Thymus (tissue), 11 donors: ENCODE data around the gene CTNNA3. TPM values are rescaled to one million over a fixed set of nuclear protein-coding genes. Genes with fewer than 3 reads are reported as not detected.

ENCODE experiments used
- DNase-seq, 9 donors: peaks; one replicate each; pipeline ENCODE4 v3.0.0-alpha.2; 2013; ENCODE audit warnings: low spot score in 9 of 9, low read depth in 6 of 9, missing footprints in 1 of 9
- H3K27ac ChIP-seq, 2 donors: one replicate each; pipeline ENCODE4 v1.5.1; 2013; ENCODE audit warnings: control low read depth in 1 of 2, low read depth in 1 of 2, low read length in 1 of 2, mild to moderate bottlenecking in 1 of 2, moderate library complexity in 1 of 2
- H3K27me3 ChIP-seq, 2 donors: one replicate each; pipeline ENCODE4 v1.5.1; 2013; ENCODE audit warnings: low read length in 1 of 2; ENCODE audit not compliant: control insufficient read depth in 2 of 2, insufficient read depth in 1 of 2
- H3K36me3 ChIP-seq, 2 donors: one replicate each; pipeline ENCODE4 v1.5.1; 2013; ENCODE audit warnings: low read length in 1 of 2, mild to moderate bottlenecking in 1 of 2, moderate library complexity in 1 of 2; ENCODE audit not compliant: control insufficient read depth in 2 of 2, insufficient read depth in 2 of 2
- H3K4me1 ChIP-seq, 2 donors: one replicate each; pipeline ENCODE4 v1.5.1; 2013; ENCODE audit warnings: low read length in 2 of 2; ENCODE audit not compliant: control insufficient read depth in 2 of 2, insufficient read depth in 2 of 2
- H3K4me3 ChIP-seq, 2 donors: one replicate each; pipeline ENCODE4 v1.5.1; 2013; ENCODE audit warnings: low read length in 2 of 2, control low read depth in 1 of 2, mild to moderate bottlenecking in 1 of 2
- H3K9me3 ChIP-seq, 2 donors: one replicate each; pipeline ENCODE4 v1.5.1; 2013; ENCODE audit warnings: low read length in 1 of 2, mild to moderate bottlenecking in 1 of 2; ENCODE audit not compliant: control insufficient read depth in 2 of 2, insufficient read depth in 1 of 2
- WGBS: extraction: QIAGEN DNeasy Blood & Tissue Kit; methylation state at CpG from one replicate; pipeline ENCODE4 v1.1.7; 2013; 5-methylcytosine and 5-hydroxymethylcytosine counted together
- polyA plus RNA-seq: library from polyadenylated mRNA; stranded (reverse); fragments of 200-250 nt; gene quantifications from one replicate; pipeline ENCODE4 v1.2.3, GENCODE V29; 2013
- total RNA-seq: library from RNA; stranded (reverse); fragments of 120-200 nt; gene quantifications from one replicate; pipeline ENCODE4 v1.2.4, GENCODE V29; 2013
- donor health status: healthy.

CTNNA3 gene
- total and polyA plus RNA-seq, 2 donors, result 0.27 to 0.28 TPM

GRCh38 chr10:66813122-66813521 lies 882.9 kb downstream of the CTNNA3 start:
- no peak for DNase-seq
- Histone ChIP-seq H3K27ac (no peak overlapping the region), H3K4me3 (no peak overlapping the region), H3K27me3 (no peaks in the 10 kb centered on the region), H3K9me3 (no peaks in the 10 kb centered on the region), H3K4me1 (no peaks in the 10 kb centered on the region), H3K36me3 (no peaks in the 10 kb centered on the region)
- WGBS, result 87% methylated on average over 2 of the region's 2 CpGs

- H3K9me3 ChIP-seq, result no peaks in the 10 kb centered on the region
- 92% methylated on average over 4 of the region's 4 CpGs for WGBS
- H3K27ac ChIP-seq, result no peak overlapping the region
- no peaks in the 10 kb centered on the region for H3K4me1 ChIP-seq
- no peaks in the 10 kb centered on the region for H3K27me3 ChIP-seq
- DNase-seq, result no peak
- no peak overlapping the region for H3K4me3 ChIP-seq
- H3K36me3 ChIP-seq, result no peaks in the 10 kb centered on the region
Measured at GRCh38 chr10:66811211-66811610, 884.8 kb downstream of the CTNNA3 start.

- no peak overlapping the region for H3K27ac ChIP-seq
- H3K4me3 ChIP-seq, result no peak overlapping the region
- 96% methylated on average over 4 of the region's 4 CpGs for WGBS
- H3K4me1 ChIP-seq, result no peaks in the 10 kb centered on the region
- DNase-seq, result no peak
- no peaks in the 10 kb centered on the region for H3K36me3 ChIP-seq
- H3K27me3 ChIP-seq, result no peaks in the 10 kb centered on the region
- H3K9me3 ChIP-seq, result no peaks in the 10 kb centered on the region
Measured at GRCh38 chr10:66809402-66809801, 886.6 kb downstream of the CTNNA3 start.

GRCh38 chr10:66805612-66806011 lies 890.4 kb downstream of the CTNNA3 start:
- Histone ChIP-seq H3K9me3 (no peaks in the 10 kb centered on the region), H3K27ac (no peak overlapping the region), H3K4me3 (no peak overlapping the region), H3K36me3 (no peaks in the 10 kb centered on the region), H3K27me3 (no peaks in the 10 kb centered on the region), H3K4me1 (no peaks in the 10 kb centered on the region)
- 97% methylated on average over 1 of the region's 1 CpG for WGBS
- no peak for DNase-seq

- Histone ChIP-seq H3K4me3 (no peak overlapping the region), H3K27ac (no peak overlapping the region), H3K36me3 (no peaks in the 10 kb centered on the region), H3K4me1 (no peaks in the 10 kb centered on the region), H3K9me3 (no peaks in the 10 kb centered on the region), H3K27me3 (no peaks in the 10 kb centered on the region)
- no peak for DNase-seq
- 89% methylated on average over 3 of the region's 3 CpGs for WGBS
Measured at GRCh38 chr10:66804962-66805361, 891.0 kb downstream of the CTNNA3 start.

- no peaks in the 10 kb centered on the region for H3K4me1 ChIP-seq
- no peak overlapping the region for H3K27ac ChIP-seq
- H3K27me3 ChIP-seq, result no peaks in the 10 kb centered on the region
- DNase-seq, result no peak
- H3K36me3 ChIP-seq, result no peaks in the 10 kb centered on the region
- WGBS, result 65% methylated on average over 3 of the region's 3 CpGs
- H3K9me3 ChIP-seq, result no peaks in the 10 kb centered on the region
- H3K4me3 ChIP-seq, result no peak overlapping the region
Measured at GRCh38 chr10:66803174-66803573, 892.8 kb downstream of the CTNNA3 start.

GRCh38 chr10:66799474-66799873 lies 896.5 kb downstream of the CTNNA3 start:
- no peaks in the 10 kb centered on the region for H3K4me1 ChIP-seq
- no peaks in the 10 kb centered on the region for H3K36me3 ChIP-seq
- no peaks in the 10 kb centered on the region for H3K9me3 ChIP-seq
- H3K4me3 ChIP-seq, result no peak overlapping the region
- H3K27me3 ChIP-seq, result no peaks in the 10 kb centered on the region
- 90% methylated on average over 2 of the region's 2 CpGs for WGBS
- no peak for DNase-seq
- H3K27ac ChIP-seq, result no peak overlapping the region

- no peaks in the 10 kb centered on the region for H3K27me3 ChIP-seq
Measured at GRCh38 chr10:66795866-66796265, 900.1 kb downstream of the CTNNA3 start.

GRCh38 chr10:66792441-66792840 lies 903.6 kb downstream of the CTNNA3 start:
- no peak overlapping the region for H3K27ac ChIP-seq
- DNase-seq, result no peak
- H3K9me3 ChIP-seq, result no peaks in the 10 kb centered on the region
- H3K27me3 ChIP-seq, result no peaks in the 10 kb centered on the region
- no peaks in the 10 kb centered on the region for H3K36me3 ChIP-seq
- no peaks in the 10 kb centered on the region for H3K4me1 ChIP-seq
- no peak overlapping the region for H3K4me3 ChIP-seq

More at GRCh38 chr10:66795866-66796265, 900.1 kb downstream of the CTNNA3 start:
- WGBS, result 73% methylated on average over 2 of the region's 2 CpGs
- Histone ChIP-seq H3K36me3 (no peaks in the 10 kb centered on the region), H3K4me1 (no peaks in the 10 kb centered on the region), H3K4me3 (no peak overlapping the region), H3K9me3 (no peaks in the 10 kb centered on the region), H3K27ac (no peak overlapping the region)
- no peak for DNase-seq
